Cardiac fibroblast (primary cell): ENCODE results near the gene HNRNPCL4.
"Not testable (repeated sequence)": the region's sequence is repeated elsewhere in the genome, so short reads cannot be mapped to it uniquely, and the experiment has no call there.

Experiments
- DNase-seq, 2 donors: peaks; one replicate each; pipeline versions ENCODE4 v3.0.0 to v3.0.0-alpha.2; 2010; ENCODE audit warnings: low read depth in 2 of 2
- H3K4me3 ChIP-seq, 2 donors: replicated peaks in 1 of 2; 1 replicate in 1 of 2; 2 replicates in 1 of 2; pipeline ENCODE4 v1.5.1; 2011; ENCODE audit warnings: low read depth in 2 of 2, low read length in 2 of 2, mild to moderate bottlenecking in 2 of 2, moderate library complexity in 1 of 2

The HNRNPCL4 gene

GRCh38 chr1:13165531-13165930 lies at the start of gene HNRNPCL4:
TSS of gene HNRNPCL4 (minus strand) at chr1:13165631. CDS start at chr1:13165467, 164 bp downstream.
- not testable (repeated sequence) for H3K4me3 ChIP-seq, DNase-seq

GRCh38 chr1:13208712-13209111 lies 43.3 kb upstream of the HNRNPCL4 start:
- H3K4me3 ChIP-seq, DNase-seq: not testable (repeated sequence)

- DNase-seq, H3K4me3 ChIP-seq: not testable (repeated sequence)
These were observed 35.9 kb upstream of the HNRNPCL4 start, which contains the start of gene PRAMEF13 for GRCh38 chr1:13201309-13201708. TSS of gene PRAMEF13 (minus strand) at chr1:13201409. CDS start at chr1:13199589, 1,820 bp downstream.

DNA sequence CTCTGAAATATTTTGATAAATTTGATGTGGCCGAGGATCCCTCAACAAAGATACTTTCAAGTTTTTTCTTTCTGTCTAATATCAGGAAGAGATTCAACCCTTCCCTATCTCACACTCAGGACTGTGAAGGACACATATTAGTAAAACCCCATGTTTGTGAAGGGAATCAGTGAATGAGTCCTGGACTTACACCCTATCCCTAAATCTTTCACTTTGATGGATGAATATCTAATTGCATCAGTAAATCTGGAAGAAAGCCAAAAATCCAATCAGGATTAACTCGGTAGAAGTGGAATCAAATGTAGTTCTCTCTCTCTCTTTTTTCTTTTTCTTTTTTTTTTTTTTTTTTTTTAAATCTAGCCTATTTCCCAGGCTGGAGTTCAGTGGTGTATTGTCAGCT lies 6.1 kb upstream of the HNRNPCL4 start, which contains the start of gene PRAMEF9:
Gene PRAMEF9, plus strand, starts transcription at position 301 of the 400 bp plus-strand sequence. CDS start 3,433 bp downstream, outside the sequence.
- not testable (repeated sequence) for DNase-seq, H3K4me3 ChIP-seq

DNA sequence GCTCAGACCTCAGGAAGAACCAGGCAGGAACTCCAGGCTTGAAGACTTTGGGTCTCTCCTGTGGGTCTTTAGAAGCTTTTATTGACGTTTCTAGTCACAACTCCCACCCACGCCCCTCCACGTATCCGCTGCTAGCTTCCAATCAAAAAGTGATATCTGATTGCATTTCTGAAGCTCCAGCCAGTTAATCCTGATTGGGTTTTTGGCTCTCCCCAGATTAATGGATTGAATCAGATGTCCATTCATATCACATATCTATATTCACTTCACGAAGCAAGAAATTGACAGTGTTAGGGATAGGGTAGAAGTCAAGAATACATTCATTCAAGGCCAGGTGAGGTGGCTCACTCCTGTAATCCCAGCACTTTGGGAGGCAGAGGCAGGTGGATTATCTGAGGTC lies 9.5 kb downstream of the HNRNPCL4 start, which contains the start of gene PRAMEF26:
Gene PRAMEF26, minus strand, starts transcription at position 101 of the 400 bp plus-strand sequence. CDS start 2,914 bp downstream, outside the sequence.
- H3K4me3 ChIP-seq, DNase-seq: not testable (repeated sequence)

DNA sequence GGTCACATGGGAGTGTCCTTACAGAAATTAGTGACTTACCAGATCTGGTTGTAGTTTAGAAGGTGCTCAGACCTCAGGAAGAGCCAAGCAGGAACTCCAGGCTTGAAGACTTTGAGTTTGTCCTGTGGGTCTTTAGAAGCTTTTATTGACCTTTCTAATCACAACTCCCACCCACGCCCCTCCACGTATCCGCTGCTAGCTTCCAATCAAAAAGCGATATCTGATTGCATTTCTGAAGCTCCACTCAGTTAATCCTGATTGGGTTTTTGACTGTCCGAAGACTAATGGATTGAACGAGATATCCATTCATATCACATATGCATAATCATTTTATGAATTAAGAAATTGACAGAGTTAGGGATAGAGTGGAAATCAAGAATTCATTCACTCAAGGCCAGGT lies 48.7 kb downstream of the HNRNPCL4 start, which contains the start of gene HNRNPCL2:
Gene HNRNPCL2, minus strand, starts transcription at position 101 of the 400 bp plus-strand sequence. CDS start 454 bp downstream, outside the sequence.
- not testable (repeated sequence) for DNase-seq, H3K4me3 ChIP-seq
